D721Med (cell line): ENCODE data around the gene FASTKD3.

Source experiments
- DNase-seq: peaks from one replicate; pipeline ENCODE4 v3.0.0; 2011; ENCODE audit warnings: low spot score; ENCODE audit not compliant: insufficient read length
- FAIRE-seq: peaks from 2 replicates; lab custom pipeline; 2011; peaks lifted over from hg19 to GRCh38; lab: Jason Lieb, UNC
- CTCF ChIP-seq: IDR thresholded peaks from 2 replicates; pipeline ENCODE4 v1.5.1; 2012; ENCODE audit warnings: mild to moderate bottlenecking, control low read depth; ENCODE audit not compliant: insufficient read depth; ENCODE audit errors: missing control alignments

FASTKD3 gene

DNA sequence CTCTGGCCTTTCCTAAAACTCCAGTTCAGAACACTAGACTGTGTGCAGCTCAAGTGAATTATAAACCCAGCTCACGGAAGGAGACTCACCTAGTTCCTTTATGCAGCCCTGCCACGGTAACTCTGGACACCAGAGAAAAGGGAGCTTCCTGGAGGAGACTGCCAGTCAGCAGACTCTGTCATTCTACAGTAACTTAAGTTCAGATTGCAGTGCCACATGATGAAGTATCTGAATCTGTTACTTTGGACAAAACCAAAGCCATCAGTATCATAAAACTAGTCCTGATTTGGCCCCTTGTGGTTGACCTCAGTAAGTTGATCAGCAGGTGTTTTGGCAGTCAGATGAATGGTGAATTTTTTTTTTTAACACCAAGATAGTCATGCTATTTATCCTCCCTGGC lies 2.8 kb upstream of the FASTKD3 start:
- FAIRE-seq (no peak), DNase-seq (no peak)
- TF ChIP-seq CTCF: no peak

GRCh38 chr5:7869474-7870136 lies 774 bp upstream of the FASTKD3 start:
- FAIRE-seq (no peak), DNase-seq (no peak)
- TF ChIP-seq CTCF: no peak

GRCh38 chr5:7868427-7868772 lies 431 bp downstream of the FASTKD3 start:
- FAIRE-seq (no peak), DNase-seq (no peak)
- TF ChIP-seq CTCF: no peak

DNA sequence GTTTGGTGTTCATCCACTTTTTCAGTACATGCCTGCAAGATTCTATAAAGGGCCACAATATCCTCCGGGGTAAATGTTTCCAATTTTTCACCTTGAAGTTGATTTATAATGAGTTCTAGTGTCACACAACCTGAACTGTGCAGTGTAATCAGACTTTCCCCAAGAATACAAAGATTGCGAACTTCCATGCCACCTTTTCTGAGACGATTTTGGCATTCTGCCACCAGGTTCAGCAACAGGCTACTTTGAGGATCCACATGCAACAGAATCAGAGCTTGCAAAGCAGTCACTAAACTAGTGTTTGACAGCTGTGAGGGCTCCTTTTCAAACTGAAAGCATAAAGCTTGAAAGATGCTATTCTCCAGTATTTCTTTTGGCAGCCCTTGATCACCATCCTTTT lies 1.6 kb downstream of the FASTKD3 start:
- DNase-seq: no peak
- TF ChIP-seq CTCF: no peak

DNA sequence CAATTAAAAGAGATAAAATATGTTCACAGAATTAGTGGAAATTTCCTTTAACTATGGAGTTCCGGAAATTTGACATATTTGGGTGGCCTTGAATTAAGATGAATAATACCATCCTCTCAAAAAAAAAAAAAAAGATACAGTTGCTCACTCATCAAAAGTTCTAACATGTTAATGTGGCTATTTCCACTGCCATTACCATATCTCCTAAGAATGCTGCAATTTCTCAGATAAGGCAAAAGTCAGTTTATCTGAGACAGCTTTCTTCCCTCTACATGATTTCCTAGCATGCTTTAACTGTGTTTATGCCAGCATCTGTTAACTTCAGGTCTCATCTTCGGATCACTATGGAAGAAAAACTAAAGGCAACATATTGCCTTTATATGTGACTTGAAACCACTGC lies 2.6 kb downstream of the FASTKD3 start:
- DNase-seq (no peak), FAIRE-seq (no peak)
- TF ChIP-seq CTCF: no peak

More for the DNA sequence above, 1.6 kb downstream of the FASTKD3 start:
- FAIRE-seq: no peak

DNA sequence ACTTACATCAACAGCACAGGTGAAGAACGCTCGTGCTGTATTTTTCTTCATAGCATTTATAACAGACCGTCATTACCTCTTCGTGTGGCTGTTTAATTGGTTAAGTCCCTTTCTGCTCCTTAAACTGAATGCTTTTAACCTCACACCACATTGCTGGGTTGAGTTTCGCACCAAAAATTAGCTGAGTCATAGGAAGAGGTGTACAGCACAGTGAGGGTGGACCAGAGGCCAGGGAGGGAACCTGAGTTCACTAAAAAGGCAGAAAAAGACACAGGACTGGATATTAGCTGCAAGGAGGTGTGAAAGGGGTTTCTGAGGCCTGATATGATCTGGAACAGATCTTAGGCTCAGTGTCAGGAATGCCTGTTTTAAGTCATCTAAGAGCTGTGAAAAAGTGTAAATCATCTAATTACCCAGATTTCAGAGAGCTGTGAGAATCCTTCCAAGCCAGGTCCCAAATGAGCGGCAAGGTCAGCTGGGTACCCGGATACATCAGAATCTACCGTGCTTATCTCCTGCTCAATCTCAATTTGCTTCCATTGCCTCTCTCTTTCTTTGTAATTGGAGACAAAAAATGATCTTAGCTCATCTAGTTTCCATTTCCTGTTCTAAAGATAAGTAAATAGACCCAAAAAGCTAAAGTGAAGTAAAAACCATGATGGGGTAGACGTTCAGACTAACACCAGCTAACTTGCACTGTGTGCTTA lies 10.8 kb downstream of the FASTKD3 start:
- FAIRE-seq: no peak
- TF ChIP-seq CTCF: no peak
- DNase-seq: no peak

- no peak for FAIRE-seq
- TF ChIP-seq CTCF: no peak
- no peak for DNase-seq
Measured at GRCh38 chr5:7857361-7857760, 11.5 kb downstream of the FASTKD3 start.
